Panc1 (cell line): ENCODE measurements around the gene ABHD16B. TPM values are rescaled to one million over a fixed set of nuclear protein-coding genes. Genes with fewer than 3 reads are reported as not detected.

Source experiments
- ATAC-seq: fragments of 200-7000 bp; cut with Tn5 transposase; 2 replicates; pipeline ENCODE4 v1.9.1; 2020; ENCODE audit warnings: mild to moderate bottlenecking, moderate library complexity
- BruUV-seq: library from RNA; stranded (reverse); fragments of 400-500 nt; replicated peaks from 2 replicates; lab custom pipeline; 2021; lab: Mats Ljungman, UMichigan
- CTCF ChIA-PET: fragments of 300-600 bp; sonication (Branson Sonifier 250); formaldehyde crosslinking; loops from one replicate; lab custom pipeline; 2022; ENCODE audit warnings: antibody characterized with exemption; lab: Charles Lee
- POLR2A ChIA-PET: fragments of 300-600 bp; sonication (Branson Sonifier 250); formaldehyde crosslinking; loops from one replicate; lab custom pipeline; 2022; ENCODE audit warnings: antibody characterized with exemption; lab: Charles Lee
- DNase-seq: peaks from one replicate; pipeline ENCODE4 v3.0.0-alpha.2; 2010; ENCODE audit warnings: low read depth, low spot score
- H3K27ac ChIP-seq: 2 replicates; pipeline ENCODE4 v1.5.1; 2011; ENCODE audit warnings: mild to moderate bottlenecking, low read length, inconsistent platforms
- H3K27me3 ChIP-seq: fragments of 200-500 bp; sonication (Bioruptor generic); 2 replicates; pipeline ENCODE4 v1.6.0; 2014; ENCODE audit warnings: low read length, inconsistent platforms; ENCODE audit not compliant: control insufficient read depth, insufficient read depth
- H3K36me3 ChIP-seq: fragments of 200-500 bp; sonication (Bioruptor generic); 2 replicates; pipeline ENCODE4 v1.5.1; 2014; ENCODE audit warnings: inconsistent platforms, mild to moderate bottlenecking, low read length, moderate library complexity; ENCODE audit not compliant: control insufficient read depth, insufficient read depth
- H3K4me1 ChIP-seq: 2 replicates; pipeline ENCODE4 v1.5.1; 2011; ENCODE audit warnings: inconsistent platforms, mild to moderate bottlenecking, low read length, moderate library complexity; ENCODE audit not compliant: control insufficient read depth, insufficient read depth
- H3K4me3 ChIP-seq, 2 experiments: 2 replicates each; pipeline ENCODE4 v1.5.1; 2011 to 2012; ENCODE audit warnings: low read depth in 2 of 2, low read length in 2 of 2, mild to moderate bottlenecking in 2 of 2, inconsistent platforms in 1 of 2, moderate library complexity in 1 of 2
- H3K9me3 ChIP-seq: fragments of 200-500 bp; sonication (Bioruptor generic); 2 replicates; pipeline ENCODE4 v1.5.1; 2014; ENCODE audit warnings: low read depth, mild to moderate bottlenecking, inconsistent platforms, low read length, moderate library complexity; ENCODE audit not compliant: control insufficient read depth, insufficient read depth
- CTCF ChIP-seq: fragments of 450-650 bp; IDR thresholded peaks from 2 replicates; pipeline ENCODE4 v1.5.1; 2017; ENCODE audit warnings: mild to moderate bottlenecking
- POLR2AphosphoS5 ChIP-seq: IDR thresholded peaks from 2 replicates; pipeline ENCODE4 v1.6.1; 2012; ENCODE audit warnings: mild to moderate bottlenecking, low read depth, low read length, moderate library complexity
- REST ChIP-seq, 2 experiments: IDR thresholded peaks; 2 replicates each; pipeline ENCODE4 v1.6.1; 2011 to 2012; ENCODE audit warnings: low read depth in 2 of 2, control low read depth in 1 of 2, low read length in 1 of 2, mild to moderate bottlenecking in 1 of 2, moderate library complexity in 1 of 2; ENCODE audit not compliant: insufficient read depth in 1 of 2
- SIN3A ChIP-seq: IDR thresholded peaks from 2 replicates; pipeline ENCODE4 v1.6.1; 2012; ENCODE audit warnings: low read depth, mild to moderate bottlenecking, low read length, moderate library complexity, borderline replicate concordance; ENCODE audit not compliant: insufficient read depth
- TCF7L2 ChIP-seq: IDR thresholded peaks from 2 replicates; pipeline ENCODE4 v1.6.1; 2011; ENCODE audit warnings: mild to moderate bottlenecking, low read depth, low read length, inconsistent platforms
- in situ Hi-C: cut with HindIII; loops from 2 replicates; pipeline ENCODE4 v1.10.0; 2016; ENCODE audit warnings: low sequenced_read_pairs, low pct_unique_long_range_greater_than_20kb
- intact Hi-C: fragments of 100-400 bp; cut with micrococcal nuclease; formaldehyde crosslinking; loops from one replicate; pipeline ENCODE4 v1.10.0; 2022; ENCODE audit not compliant: unreplicated experiment
- total RNA-seq: library from RNA; stranded (reverse); gene quantifications from one replicate; pipeline ENCODE4 v1.2.1, GENCODE V29; 2021; ENCODE audit not compliant: unreplicated experiment

The ABHD16B gene
- total RNA-seq, 1 experiment from 2014 or later = not detected

- intact Hi-C loops (no loop called here), in situ Hi-C loops (no loop called here)
- ATAC-seq (peak; percentile 74), DNase-seq (no peak)
- Histone ChIP-seq H3K27me3 (no peaks in the 10 kb centered on the region), H3K9me3 (no peaks in the 10 kb centered on the region), H3K4me3 (peak overlapping the region in 1 of 2 experiments; percentile 37; a peak in 3 of 4 replicates), H3K27ac (peak overlapping the region; percentile 66; the same call in 1 of the 2 replicates), H3K36me3 (no peaks in the 10 kb centered on the region), H3K4me1 (peaks cover 36% of the 10 kb centered on the region)
- ChIA-PET CTCF (no interaction called here), POLR2A (no interaction called here)
- TF ChIP-seq SIN3A (no peak), CTCF (no peak), POLR2AphosphoS5 (no peak), TCF7L2 (no peak), REST (IDR thresholded peaks at IDR 0.05; ENCODE audit: insufficient read depth in 1 of 2, low read depth in 2 of 2, low read length in 1 of 2) (no peak)
- BruUV-seq = no TSS peak
These were observed 15.0 kb upstream of the ABHD16B start for GRCh38 chr20:63846128-63846771.

- POLR2A ChIA-PET = no interaction called here
These were observed 14.4 kb upstream of the ABHD16B start for GRCh38 chr20:63846888-63847236.

More at GRCh38 chr20:63846888-63847236, 14.4 kb upstream of the ABHD16B start:
- ATAC-seq (no peak), DNase-seq (no peak)
- BruUV-seq = no TSS peak
- peak overlapping the region; percentile 58 for H3K27ac ChIP-seq
- H3K4me1 ChIP-seq = peaks cover 36% of the 10 kb centered on the region
- TF ChIP-seq POLR2AphosphoS5 (no peak), TCF7L2 (no peak), SIN3A (no peak), REST (IDR thresholded peaks at IDR 0.05; ENCODE audit: insufficient read depth in 1 of 2, low read depth in 2 of 2, low read length in 1 of 2) (no peak), CTCF (no peak)
- H3K9me3 ChIP-seq = no peaks in the 10 kb centered on the region
- H3K4me3 ChIP-seq = no peak overlapping the region; a peak in 1 of 4 replicates
- in situ Hi-C loops (no loop called here), intact Hi-C loops (no loop called here)
- CTCF ChIA-PET = interaction anchor here (1.4 kb wide), 1 partner anchor 18 kb away, joined by 3 read pairs; the partner anchor contains the start of gene TPD52L2
- no peaks in the 10 kb centered on the region for H3K36me3 ChIP-seq
- no peaks in the 10 kb centered on the region for H3K27me3 ChIP-seq
